Endothelial cell of hepatic sinusoid (primary cell): Measurements from ENCODE around the gene SAMD11.
"Not testable (repeated sequence)": the region's sequence is repeated elsewhere in the genome, so short reads cannot be mapped to it uniquely, and the experiment has no call there.

Experiments used
- in situ Hi-C: cut with HindIII; loops from 2 replicates; pipeline ENCODE4 v1.10.0; 2017; ENCODE audit warnings: low sequenced_read_pairs

Gene SAMD11

GRCh38 chr1:944341-945325 lies 20.9 kb downstream of the SAMD11 start:
- in situ Hi-C loops: no loop called here

- in situ Hi-C loops: no loop called here
These were observed 22.2 kb downstream of the SAMD11 start for GRCh38 chr1:945688-946556.

- in situ Hi-C loops: not testable (repeated sequence)
These were observed 23.1 kb downstream of the SAMD11 start for GRCh38 chr1:946811-947210.

DNA sequence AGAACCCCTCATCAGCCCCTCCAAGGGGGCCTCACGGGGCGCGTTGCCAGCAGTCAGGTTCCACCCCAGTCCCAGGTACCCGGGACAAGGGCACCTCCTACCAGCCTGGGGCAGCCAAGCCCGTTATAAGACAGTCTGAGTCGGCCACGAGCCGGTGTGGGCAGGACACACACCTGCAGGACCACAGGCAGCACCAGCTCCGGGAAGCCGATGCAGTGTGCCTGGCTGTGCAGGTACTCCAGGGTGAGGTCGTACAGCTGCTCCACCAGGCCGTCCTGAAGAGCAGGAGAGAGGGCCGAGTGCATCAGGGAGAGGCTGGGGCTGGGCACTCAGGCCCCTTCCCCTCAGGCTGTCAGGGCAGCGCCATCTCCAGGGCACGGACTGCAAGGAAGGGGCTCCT lies 24.2 kb downstream of the SAMD11 start:
- in situ Hi-C loops: no loop called here

- in situ Hi-C loops: no loop called here
These were observed 26.5 kb downstream of the SAMD11 start for GRCh38 chr1:950268-950667.

DNA sequence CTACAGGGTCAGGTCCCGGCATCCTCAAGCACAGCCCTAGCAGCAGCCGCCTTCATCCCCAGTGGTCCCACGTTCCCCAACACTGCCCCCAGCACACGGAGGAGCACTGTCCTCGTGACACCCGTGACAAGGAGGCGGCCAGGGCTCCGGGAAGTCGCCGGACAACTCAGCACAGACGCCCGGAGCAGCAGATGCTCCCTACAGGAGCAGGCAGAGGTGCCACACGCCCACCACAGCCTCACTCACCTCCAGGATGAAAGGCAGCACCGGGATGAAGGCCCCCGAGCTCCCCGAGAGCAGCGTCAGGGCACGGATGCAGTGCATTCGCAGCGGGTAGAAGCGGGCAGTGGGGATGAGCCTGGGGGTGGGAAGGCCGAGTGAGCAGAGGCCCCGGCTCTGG lies 27.2 kb downstream of the SAMD11 start:
- in situ Hi-C loops: no loop called here

DNA sequence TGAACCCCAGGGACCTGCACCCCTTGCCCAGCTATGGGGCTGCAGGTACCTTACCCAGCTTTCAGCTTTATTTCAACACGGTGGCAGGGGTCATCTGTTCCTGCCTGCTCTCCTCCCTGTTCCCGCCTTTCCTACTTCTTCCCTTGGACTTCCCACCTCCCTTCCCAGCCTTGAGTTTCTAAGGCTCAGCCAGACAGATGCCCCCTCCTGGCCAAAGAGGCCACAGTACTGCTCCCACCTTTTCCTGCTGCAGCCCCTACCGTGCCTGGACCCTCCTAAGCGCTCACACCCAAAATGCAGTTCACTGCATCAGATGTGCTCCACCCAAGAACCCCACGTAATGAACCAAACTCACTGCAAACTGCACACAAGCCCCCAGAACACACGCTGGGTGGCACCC lies 27.6 kb downstream of the SAMD11 start:
- in situ Hi-C loops: no loop called here

DNA sequence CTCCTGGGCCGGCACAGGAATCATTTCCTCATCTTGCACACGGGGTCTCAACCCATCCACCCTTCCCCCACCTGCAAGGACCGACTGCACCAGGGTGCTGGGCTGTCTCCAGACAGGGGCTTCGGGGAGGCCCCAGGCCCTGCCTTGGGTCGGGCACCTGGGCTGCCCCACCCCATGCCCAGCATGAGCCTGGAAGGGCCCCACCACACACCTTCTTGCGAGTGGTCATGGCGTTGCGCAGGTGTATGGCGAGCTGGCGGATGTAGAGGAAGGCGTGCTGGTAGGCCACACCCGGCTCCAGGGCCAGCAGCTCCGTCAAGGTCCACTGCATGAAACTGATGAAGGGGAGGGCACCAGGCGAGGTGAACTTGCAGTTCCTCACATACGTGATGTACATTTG lies 28.5 kb downstream of the SAMD11 start:
- in situ Hi-C loops: no loop called here

DNA sequence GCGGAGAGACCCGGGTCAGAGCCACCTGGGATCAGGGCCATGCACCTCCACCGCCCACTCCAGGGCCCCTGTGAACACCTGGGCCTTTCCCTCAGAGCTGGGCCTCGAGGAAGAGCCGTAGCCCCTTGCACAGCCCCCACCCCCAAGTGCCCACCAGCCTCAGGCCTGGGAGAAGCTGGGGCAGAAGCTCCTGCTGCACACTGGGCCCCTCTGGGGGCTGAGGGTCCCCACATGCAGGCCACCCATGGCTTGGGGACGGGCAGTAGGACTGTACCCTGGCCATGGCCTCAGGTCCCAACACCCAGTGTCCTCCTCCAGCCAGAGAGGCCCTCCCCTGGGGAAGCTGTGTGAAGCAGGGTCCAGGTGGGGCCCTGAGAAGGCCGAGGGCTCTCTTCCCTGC lies 28.9 kb downstream of the SAMD11 start:
- in situ Hi-C loops: no loop called here

DNA sequence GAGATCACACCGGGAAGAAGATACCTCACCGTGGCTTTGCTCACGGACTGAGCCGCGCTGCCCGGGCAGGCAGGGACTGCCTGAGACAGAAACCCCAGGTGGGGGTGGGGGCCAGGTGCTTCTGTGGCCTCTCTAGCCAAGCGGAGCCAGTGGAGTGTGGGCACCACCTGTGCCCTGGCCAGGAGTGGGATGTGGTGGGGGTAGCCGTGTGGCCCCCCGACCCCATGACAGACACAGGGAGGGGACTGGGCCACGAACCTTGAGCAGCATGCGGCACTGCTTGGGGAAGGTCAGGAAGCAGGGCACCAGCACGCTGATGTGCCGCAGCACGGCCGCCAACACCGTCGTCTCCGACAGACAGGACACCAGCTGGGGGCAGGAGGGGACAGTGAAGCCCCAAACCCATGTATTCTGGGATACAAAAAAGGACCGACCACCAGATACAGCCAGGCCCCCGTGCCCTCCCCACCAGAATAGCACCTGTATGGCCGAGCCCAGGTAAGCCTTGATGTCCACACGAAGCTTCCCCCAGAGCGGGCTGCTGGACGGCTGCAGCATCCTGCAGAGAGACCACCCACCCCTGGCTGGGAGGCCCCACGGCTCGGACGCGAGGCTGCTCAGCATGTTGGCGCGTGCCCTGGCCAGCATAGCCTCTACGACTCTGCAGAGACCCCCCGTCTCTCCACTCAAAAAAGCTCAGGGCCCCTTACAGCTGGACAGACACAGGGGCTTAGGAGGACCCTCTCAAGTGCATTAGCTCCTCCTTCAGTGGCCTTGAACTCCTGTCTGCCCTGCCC lies 30.0 kb downstream of the SAMD11 start:
- in situ Hi-C loops: no loop called here

DNA sequence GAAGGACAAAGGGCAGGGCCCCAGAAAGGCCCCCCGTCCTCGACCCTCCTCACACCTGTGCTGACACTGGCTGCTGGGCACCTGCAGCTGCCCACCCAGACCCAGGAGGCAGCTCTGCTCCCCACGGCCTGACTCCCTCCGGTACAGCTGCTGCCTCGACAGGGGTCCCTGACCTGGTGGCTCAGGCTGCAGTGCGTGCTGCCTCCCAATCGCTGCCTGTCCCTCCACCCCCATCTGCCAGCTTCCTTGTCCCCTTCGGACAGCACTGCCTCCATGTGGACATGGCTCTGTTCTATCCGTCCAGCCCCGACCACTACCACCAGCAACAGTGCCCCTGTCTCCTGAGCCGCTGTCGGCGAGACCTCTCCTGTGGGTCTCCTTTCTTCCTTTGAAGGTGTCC lies 31.2 kb downstream of the SAMD11 start:
- in situ Hi-C loops: no loop called here

- in situ Hi-C loops: no loop called here
These were observed 31.8 kb downstream of the SAMD11 start for GRCh38 chr1:955474-955873.

DNA sequence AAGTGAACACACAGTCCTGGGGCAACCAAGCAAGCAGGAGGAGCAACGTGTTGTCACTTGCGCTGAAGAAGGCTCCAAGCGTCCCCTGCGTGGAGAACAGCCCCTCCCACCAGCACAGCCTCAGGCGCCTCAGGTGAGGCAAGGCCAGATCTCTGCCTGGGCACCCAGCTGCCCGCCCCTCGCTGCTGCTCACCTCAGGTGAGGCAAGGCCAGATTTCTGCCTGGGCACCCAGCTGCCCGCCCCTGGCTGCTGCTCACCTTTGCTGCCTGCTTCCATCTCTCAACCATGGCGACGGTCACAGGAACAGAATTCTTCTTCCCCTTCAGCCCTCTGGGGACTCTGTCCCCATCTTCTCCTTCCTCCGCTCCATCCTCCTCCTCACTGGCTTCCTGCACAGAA lies 32.9 kb downstream of the SAMD11 start:
- in situ Hi-C loops: no loop called here

DNA sequence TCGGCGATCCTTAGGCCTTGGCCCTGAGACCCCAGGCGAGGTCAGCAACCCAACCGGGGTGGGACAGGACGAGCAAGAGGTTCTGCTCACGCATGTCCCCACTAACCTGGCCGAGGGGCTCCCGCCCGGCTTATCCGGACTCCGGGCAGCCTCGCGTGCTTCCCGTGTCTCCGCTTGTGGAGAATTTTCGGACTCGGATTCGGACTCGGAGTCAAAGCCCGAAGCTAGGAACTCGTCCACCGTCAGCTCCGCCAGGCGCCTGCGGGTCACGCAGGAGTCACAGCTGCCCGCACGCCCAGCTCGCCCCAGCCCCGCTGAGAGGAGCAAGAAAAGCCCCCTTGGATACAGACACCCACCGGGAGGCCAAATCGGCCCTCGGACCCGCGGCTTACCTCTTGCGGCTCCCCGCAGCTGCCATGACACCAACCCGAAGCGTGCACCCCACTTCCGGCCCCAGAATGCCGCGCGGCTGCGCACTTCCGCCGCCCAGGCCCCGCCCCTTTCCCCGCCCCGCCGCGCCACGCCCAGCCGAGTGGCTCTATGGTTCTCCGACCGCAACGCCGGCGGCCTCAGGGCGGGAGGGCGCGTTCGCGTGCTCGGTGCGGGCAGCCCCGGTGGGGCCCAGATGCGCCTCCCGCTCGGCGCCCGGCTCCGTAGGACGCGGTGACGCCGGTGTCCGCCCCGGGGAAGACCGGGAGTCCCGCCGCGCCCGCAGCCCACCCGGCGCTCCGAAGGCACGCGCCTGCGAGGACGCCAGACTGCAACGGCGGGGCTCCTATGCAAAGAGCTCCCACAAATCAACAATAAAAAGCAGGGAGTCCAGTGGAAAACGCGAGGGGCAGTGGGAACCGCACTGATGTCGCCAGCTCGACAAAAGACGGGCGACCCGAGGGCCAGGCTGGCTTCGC lies 35.4 kb downstream of the SAMD11 start, which contains the start of gene NOC2L:
NOC2L (minus strand) TSS at position 434 of the 908 bp plus-strand sequence; CDS start at position 418, 16 bp downstream.
- in situ Hi-C loops: no loop called here

DNA sequence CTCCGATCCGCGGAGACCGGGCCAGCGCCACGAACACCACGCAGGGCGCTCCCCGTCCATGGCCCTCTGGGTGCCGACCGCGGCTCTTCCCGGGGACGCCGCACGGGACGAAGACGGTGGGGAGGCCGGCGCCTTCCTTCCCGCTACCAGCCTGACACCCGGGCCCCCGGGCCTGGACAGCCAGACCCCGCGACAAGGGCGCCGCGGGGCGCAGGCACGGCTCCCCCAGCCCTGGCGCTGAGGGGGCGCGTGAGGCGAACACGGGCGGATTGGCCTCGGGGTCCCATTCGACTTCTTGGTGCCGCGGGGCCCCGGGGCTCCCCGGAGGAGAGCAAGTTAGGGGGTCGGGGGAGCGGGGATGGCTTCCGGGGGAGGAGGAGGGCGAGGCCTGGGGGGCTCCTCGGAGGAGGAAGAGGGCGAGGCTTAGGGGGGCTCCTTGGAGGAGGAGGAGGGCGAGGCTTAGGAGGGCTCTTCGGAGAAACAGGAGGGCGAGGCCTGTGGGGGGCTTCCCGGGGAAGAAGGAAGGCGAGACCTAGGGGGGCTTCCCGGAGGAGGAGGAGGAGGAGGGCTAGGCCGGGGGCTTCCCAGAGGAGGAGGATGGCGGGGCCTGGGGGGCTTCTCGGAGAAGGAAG lies 36.1 kb downstream of the SAMD11 start:
- in situ Hi-C loops: no loop called here

GRCh38 chr1:960363-961131 lies 36.8 kb downstream of the SAMD11 start, which contains the start of gene KLHL17:
Gene KLHL17 (plus strand): TSS chr1:960584. CDS start chr1:960694, 110 bp downstream.
- in situ Hi-C loops: no loop called here

DNA sequence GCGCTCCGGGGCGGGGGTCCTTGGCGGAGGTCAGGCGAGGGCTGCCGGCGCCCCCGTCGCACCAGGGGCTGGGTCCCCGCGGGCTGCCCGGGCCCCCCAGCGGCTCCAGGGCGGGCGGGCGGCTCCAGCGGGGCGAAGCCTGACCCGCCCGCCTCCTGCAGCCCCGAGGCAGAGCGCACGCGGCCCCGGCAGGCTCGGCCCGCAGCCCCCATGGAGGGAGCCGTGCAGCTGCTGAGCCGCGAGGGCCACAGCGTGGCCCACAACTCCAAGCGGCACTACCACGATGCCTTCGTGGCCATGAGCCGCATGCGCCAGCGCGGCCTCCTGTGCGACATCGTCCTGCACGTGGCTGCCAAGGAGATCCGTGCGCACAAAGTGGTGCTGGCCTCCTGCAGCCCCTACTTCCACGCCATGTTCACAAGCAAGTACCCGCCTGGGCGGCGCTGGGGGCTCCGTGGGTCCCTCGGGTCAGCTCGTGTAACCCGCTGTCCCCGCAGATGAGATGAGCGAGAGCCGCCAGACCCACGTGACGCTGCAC lies 37.5 kb downstream of the SAMD11 start:
- in situ Hi-C loops: no loop called here
